ENCODE results near the gene DDHD1. TPM values are rescaled to one million over a fixed set of nuclear protein-coding genes. Genes with fewer than 3 reads are reported as not detected.

DDHD1 gene
- total and polyA plus RNA-seq, 10 donors = 3.4 to 52.2 (median 25.9) TPM

DNA sequence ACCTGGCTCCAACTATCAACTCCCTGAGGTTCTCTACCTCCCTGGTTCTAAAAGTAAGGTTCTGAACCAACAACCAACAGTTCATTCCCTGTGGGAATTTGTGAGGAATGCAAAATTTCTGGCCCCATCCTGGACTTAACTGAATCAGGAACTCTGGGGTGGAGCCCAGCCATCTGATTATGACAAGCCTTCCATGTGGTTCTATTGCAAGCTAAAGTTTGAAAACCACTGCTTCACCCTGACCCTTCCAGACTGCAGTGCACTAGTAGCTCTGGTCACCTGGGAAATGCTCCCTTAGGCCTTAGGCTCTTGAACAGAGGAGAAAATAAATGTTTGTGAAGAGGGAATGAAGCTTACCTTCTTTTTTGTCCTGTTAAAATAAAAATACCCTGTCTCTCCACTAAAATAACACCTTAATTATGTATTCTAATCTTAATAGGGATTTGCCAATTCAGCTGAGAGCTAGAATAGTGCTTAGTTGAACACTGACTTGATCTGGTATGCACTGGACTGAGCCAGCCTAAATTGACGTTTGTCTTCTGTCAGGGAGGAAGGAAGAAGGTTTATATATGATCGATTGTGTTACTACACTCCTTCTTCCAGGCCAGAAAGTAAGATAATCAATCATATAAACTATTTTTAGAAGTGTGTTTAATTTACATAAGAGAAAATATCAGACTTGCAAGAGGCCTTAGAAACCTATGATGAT is 39.1 kb upstream of the DDHD1 start:
- intact Hi-C loops (cut with DNase I; ENCODE audit: low total_unique reads) = no loop called here
- no peaks in the 10 kb centered on the region for H3K9me3 ChIP-seq
- no peaks in the 10 kb centered on the region for H3K36me3 ChIP-seq
- no peak overlapping the region for H3K4me3 ChIP-seq
- H3K4me1 ChIP-seq = no peaks in the 10 kb centered on the region
- TF ChIP-seq POLR2AphosphoS5 (IDR thresholded peaks at IDR 0.05) = no peak
- TF ChIP-seq, protein P1, sequence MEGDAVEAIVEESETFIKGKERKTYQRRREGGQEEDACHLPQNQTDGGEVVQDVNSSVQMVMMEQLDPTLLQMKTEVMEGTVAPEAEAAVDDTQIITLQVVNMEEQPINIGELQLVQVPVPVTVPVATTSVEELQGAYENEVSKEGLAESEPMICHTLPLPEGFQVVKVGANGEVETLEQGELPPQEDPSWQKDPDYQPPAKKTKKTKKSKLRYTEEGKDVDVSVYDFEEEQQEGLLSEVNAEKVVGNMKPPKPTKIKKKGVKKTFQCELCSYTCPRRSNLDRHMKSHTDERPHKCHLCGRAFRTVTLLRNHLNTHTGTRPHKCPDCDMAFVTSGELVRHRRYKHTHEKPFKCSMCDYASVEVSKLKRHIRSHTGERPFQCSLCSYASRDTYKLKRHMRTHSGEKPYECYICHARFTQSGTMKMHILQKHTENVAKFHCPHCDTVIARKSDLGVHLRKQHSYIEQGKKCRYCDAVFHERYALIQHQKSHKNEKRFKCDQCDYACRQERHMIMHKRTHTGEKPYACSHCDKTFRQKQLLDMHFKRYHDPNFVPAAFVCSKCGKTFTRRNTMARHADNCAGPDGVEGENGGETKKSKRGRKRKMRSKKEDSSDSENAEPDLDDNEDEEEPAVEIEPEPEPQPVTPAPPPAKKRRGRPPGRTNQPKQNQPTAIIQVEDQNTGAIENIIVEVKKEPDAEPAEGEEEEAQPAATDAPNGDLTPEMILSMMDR (IDR thresholded peaks at IDR 0.05 in 8 of 11, conservative IDR thresholded peaks at IDR 0.05 in 3 of 11) = no peak
- TF ChIP-seq POLR2A (IDR thresholded peaks at IDR 0.05) = no peak
- 14 to 41% (median 21%) methylated on average over 2 of the region's 2 CpGs for WGBS, 5 donors
- H3K27ac ChIP-seq = no peak overlapping the region
- no peak for DNase-seq
- no peaks in the 10 kb centered on the region for H3K27me3 ChIP-seq (replicated peaks in 1 of 7)

DNA sequence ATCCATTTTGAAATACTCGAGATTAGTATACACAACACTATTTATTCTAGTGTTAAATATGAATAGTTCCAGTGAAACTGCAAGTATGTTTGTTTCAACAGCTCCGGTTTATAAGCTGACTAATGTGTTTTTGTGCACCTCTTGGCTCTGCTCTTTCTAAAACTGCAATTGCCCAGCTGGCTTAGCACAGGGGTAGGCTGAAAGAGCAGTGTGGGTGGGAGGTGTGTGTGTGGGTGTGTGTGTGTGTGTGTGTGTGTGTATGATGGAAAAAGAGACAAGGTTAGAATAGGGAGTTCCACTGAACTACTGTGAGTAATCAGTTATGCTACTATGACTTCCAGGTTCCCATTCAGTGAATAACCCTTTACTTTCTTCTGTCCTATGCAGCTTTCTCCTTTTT is 37.8 kb upstream of the DDHD1 start:
- 67 to 87% (median 73%) methylated on average over 2 of the region's 2 CpGs for WGBS, 5 donors
- intact Hi-C loops (cut with DNase I; ENCODE audit: low total_unique reads) = no loop called here
- H3K9me3 ChIP-seq = no peaks in the 10 kb centered on the region
- H3K4me3 ChIP-seq = no peak overlapping the region
- H3K27me3 ChIP-seq (replicated peaks in 1 of 7) = no peaks in the 10 kb centered on the region
- no peaks in the 10 kb centered on the region for H3K36me3 ChIP-seq
- H3K4me1 ChIP-seq = no peaks in the 10 kb centered on the region
- H3K27ac ChIP-seq = no peak overlapping the region
- no peak for DNase-seq
- TF ChIP-seq POLR2AphosphoS5 (IDR thresholded peaks at IDR 0.05) (no peak), POLR2A (IDR thresholded peaks at IDR 0.05) (no peak)
- TF ChIP-seq, protein P1 (IDR thresholded peaks at IDR 0.05 in 8 of 11, conservative IDR thresholded peaks at IDR 0.05 in 3 of 11) = no peak

DNA sequence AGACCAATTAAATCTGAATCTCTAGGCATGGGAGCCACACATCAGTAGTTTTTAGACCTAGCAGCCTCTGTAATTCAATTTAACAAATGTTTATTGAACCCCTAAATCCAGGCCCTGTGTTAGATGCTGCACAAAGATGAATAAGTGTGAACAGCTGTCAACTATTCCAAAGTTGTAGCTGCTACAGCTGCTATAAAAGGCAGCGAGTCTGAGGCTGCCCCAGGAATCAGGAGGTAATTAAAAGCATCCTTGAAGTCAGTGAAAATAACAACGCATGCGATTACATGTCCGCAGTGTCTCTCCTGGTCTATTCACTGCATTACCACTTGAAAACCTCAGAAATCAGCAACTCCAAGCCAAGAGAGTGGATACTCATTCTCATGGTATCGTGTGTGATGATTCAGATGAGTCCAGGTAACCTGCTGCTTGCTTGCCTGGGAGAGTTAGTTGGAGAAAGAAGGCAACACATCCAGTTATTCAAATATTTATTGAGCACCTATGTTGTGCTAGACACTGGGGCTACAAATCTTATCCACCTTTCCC is 34.9 kb upstream of the DDHD1 start:
- no peaks in the 10 kb centered on the region for H3K27me3 ChIP-seq (replicated peaks in 1 of 7)
- no peaks in the 10 kb centered on the region for H3K4me1 ChIP-seq
- no peaks in the 10 kb centered on the region for H3K9me3 ChIP-seq
- no peaks in the 10 kb centered on the region for H3K36me3 ChIP-seq
- no peak overlapping the region for H3K4me3 ChIP-seq
- no peak overlapping the region for H3K27ac ChIP-seq
- intact Hi-C loops (cut with DNase I; ENCODE audit: low total_unique reads) = no loop called here
- WGBS, 5 donors = 89 to 94% (median 92%) methylated on average over 5 of the region's 5 CpGs
- no peak for DNase-seq
- TF ChIP-seq POLR2AphosphoS5 (IDR thresholded peaks at IDR 0.05) = no peak
- TF ChIP-seq, protein P1 (IDR thresholded peaks at IDR 0.05 in 8 of 11, conservative IDR thresholded peaks at IDR 0.05 in 3 of 11) = no peak
- TF ChIP-seq POLR2A (IDR thresholded peaks at IDR 0.05) = no peak

DNA sequence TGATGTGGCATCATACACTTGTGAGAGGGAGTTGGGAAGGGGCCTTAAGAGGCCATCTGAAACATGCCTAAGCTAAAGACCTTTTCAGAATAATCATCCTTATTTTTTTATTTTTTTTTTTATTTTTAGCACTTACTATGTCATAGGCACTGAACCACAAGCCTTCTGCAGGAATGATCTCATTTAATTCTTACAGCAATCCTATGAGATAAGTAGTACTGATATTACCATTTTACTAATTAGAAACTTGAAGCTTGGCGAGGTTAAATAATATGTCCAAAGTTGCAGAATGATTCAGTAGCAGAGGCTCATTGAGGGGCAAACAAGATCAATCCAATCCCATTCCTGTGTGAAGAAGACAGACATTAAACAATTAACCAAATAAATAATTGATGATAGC is 33.4 kb upstream of the DDHD1 start:
- Histone ChIP-seq H3K27me3 (replicated peaks in 1 of 7) (no peaks in the 10 kb centered on the region), H3K36me3 (no peaks in the 10 kb centered on the region), H3K4me3 (no peak overlapping the region), H3K4me1 (no peaks in the 10 kb centered on the region), H3K9me3 (no peaks in the 10 kb centered on the region), H3K27ac (no peak overlapping the region)
- 64 to 80% (median 73%) methylated on average over 1 of the region's 1 CpG for WGBS, 5 donors
- DNase-seq = no peak
- TF ChIP-seq POLR2A (IDR thresholded peaks at IDR 0.05) = no peak
- TF ChIP-seq POLR2AphosphoS5 (IDR thresholded peaks at IDR 0.05) = no peak
- TF ChIP-seq, protein P1 (IDR thresholded peaks at IDR 0.05 in 8 of 11, conservative IDR thresholded peaks at IDR 0.05 in 3 of 11) = no peak
- intact Hi-C loops (cut with DNase I; ENCODE audit: low total_unique reads) = no loop called here
